Lung (tissue), 12 donors: Measurements from ENCODE around the gene AQP12B. TPM values are rescaled to one million over a fixed set of nuclear protein-coding genes. Genes with fewer than 3 reads are reported as not detected.

Experiments used
- ATAC-seq: fragments of 200-7000 bp; cut with Tn5 transposase; one replicate; pipeline ENCODE4 v1.9.1; 2020; ENCODE audit warnings: moderate number of reproducible peaks; ENCODE audit not compliant: insufficient read depth, low FRiP score
- DNase-seq, 3 donors: peaks; one replicate each; pipeline ENCODE4 v3.0.0-alpha.2; 2013 to 2017
- H3K27ac ChIP-seq, 2 donors: one replicate each; pipeline ENCODE4 v1.5.1; 2013; ENCODE audit warnings: mild to moderate bottlenecking in 2 of 2, moderate library complexity in 2 of 2, control low read depth in 1 of 2, inconsistent platforms in 1 of 2, low read depth in 1 of 2, low read length in 1 of 2
- H3K27me3 ChIP-seq, 3 donors: one replicate each; pipeline ENCODE4 v1.5.1; 2013; ENCODE audit warnings: low read length in 2 of 3; ENCODE audit not compliant: control insufficient read depth in 3 of 3, insufficient read depth in 3 of 3
- H3K36me3 ChIP-seq, 4 donors: one replicate each; pipeline ENCODE4 v1.5.1; 2013; ENCODE audit warnings: low read length in 4 of 4, mild to moderate bottlenecking in 1 of 4, moderate library complexity in 1 of 4; ENCODE audit not compliant: control insufficient read depth in 4 of 4, insufficient read depth in 4 of 4
- H3K4me1 ChIP-seq, 5 donors: one replicate each; pipeline ENCODE4 v1.5.1; 2013; ENCODE audit warnings: low read length in 5 of 5, mild to moderate bottlenecking in 2 of 5, moderate library complexity in 1 of 5; ENCODE audit not compliant: control insufficient read depth in 5 of 5, insufficient read depth in 5 of 5
- H3K4me3 ChIP-seq: one replicate; pipeline ENCODE4 v1.5.1; 2013; ENCODE audit warnings: mild to moderate bottlenecking, control low read depth, moderate library complexity
- H3K9ac ChIP-seq, 2 donors: one replicate each; pipeline ENCODE4 v1.5.1; 2013; ENCODE audit warnings: low read length in 2 of 2, control low read depth in 1 of 2; ENCODE audit not compliant: insufficient read depth in 1 of 2
- H3K9me3 ChIP-seq, 4 donors: one replicate each; pipeline ENCODE4 v1.5.1; 2013; ENCODE audit warnings: low read length in 3 of 4, mild to moderate bottlenecking in 1 of 4, moderate library complexity in 1 of 4; ENCODE audit not compliant: control insufficient read depth in 4 of 4, insufficient read depth in 3 of 4
- WGBS, 2 donors: extraction: QIAGEN DNeasy Blood & Tissue Kit; methylation state at CpG; one replicate each; pipeline ENCODE4 v1.1.7; 2013; 5-methylcytosine and 5-hydroxymethylcytosine counted together
- polyA plus RNA-seq, 2 donors: library from polyadenylated mRNA; stranded (reverse); fragments of 200-250 nt; gene quantifications; one replicate each; pipeline ENCODE4 v1.2.1, GENCODE V29; 2013
- total RNA-seq, 2 donors: library from RNA; depleted of rRNA in 1 of 2; stranded (reverse); fragments of >200 nt in 1 of 2; gene quantifications; one replicate each; pipeline ENCODE4 v1.2.1, GENCODE V29; 2014 to 2021
- TF ChIP-seq, protein P1 (sequence below): IDR thresholded peaks from 2 replicates; pipeline ENCODE4 v1.5.1; 2012; ENCODE audit warnings: mild to moderate bottlenecking; ENCODE audit errors: control extremely low read depth, extremely low read depth
- donor health status: control.
- donor health status: control.
- donor health status: Bipolar disorder and iron deficiency.
- donor health status: healthy.
- donor health status: DM: yes; HTN: yes; CAD: no.

The AQP12B gene
- total and polyA plus RNA-seq, 4 donors, result 0.15 TPM; not detected in 3

DNA sequence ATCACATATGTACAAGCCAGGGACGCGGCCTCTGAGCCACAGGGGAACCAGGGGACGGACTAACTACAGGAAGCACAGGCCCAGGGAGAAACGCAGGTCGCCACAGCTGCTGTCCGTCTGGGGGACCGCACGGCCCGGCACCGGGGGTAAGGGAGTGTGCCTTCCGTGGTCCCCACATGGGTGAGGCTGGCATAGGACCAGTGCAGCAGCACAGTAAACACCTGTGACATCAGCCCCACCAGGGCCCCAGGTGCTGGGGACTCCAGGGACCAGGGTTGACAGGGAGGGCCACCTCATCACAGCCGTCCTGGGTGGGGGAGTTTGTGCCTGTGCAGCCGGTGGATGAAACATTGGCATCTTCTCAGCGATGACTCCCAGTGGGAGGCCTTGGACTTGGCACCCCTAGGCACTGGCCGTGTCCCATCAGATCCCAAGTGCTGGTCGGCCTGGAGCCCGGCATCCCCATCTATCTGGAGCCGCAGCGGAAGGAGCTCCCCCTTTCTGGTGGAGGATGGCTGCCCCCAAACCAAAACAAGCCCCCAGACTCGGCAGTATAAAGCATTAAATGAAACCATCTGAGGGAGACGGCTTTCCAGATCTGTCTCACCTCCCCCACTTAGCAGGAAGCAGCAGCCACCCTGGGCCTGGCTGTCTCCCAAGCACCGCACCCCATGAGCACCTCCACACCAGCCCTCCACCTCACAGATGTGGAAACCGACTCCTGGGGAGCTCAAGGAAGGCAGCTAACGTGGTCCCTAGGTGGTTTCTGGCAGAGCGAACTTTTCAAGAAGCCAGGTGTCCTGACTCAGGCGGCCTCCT lies 31.5 kb upstream of the AQP12B start:
- TF ChIP-seq, protein P1, sequence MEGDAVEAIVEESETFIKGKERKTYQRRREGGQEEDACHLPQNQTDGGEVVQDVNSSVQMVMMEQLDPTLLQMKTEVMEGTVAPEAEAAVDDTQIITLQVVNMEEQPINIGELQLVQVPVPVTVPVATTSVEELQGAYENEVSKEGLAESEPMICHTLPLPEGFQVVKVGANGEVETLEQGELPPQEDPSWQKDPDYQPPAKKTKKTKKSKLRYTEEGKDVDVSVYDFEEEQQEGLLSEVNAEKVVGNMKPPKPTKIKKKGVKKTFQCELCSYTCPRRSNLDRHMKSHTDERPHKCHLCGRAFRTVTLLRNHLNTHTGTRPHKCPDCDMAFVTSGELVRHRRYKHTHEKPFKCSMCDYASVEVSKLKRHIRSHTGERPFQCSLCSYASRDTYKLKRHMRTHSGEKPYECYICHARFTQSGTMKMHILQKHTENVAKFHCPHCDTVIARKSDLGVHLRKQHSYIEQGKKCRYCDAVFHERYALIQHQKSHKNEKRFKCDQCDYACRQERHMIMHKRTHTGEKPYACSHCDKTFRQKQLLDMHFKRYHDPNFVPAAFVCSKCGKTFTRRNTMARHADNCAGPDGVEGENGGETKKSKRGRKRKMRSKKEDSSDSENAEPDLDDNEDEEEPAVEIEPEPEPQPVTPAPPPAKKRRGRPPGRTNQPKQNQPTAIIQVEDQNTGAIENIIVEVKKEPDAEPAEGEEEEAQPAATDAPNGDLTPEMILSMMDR, result no peak
- DNase-seq (no peak), ATAC-seq (no peak)
- Histone ChIP-seq H3K9me3 (no peaks in the 10 kb centered on the region), H3K4me3 (no peak overlapping the region), H3K27ac (no peak overlapping the region), H3K4me1 (no peaks in the 10 kb centered on the region), H3K9ac (no peak overlapping the region), H3K27me3 (peaks cover 0 to 2% (median 0%) of the 10 kb centered on the region in 3 donors), H3K36me3 (no peaks in the 10 kb centered on the region)
- WGBS, 2 donors, result 83 to 88% methylated on average over 22 to 26 of the region's 26 CpGs

DNA sequence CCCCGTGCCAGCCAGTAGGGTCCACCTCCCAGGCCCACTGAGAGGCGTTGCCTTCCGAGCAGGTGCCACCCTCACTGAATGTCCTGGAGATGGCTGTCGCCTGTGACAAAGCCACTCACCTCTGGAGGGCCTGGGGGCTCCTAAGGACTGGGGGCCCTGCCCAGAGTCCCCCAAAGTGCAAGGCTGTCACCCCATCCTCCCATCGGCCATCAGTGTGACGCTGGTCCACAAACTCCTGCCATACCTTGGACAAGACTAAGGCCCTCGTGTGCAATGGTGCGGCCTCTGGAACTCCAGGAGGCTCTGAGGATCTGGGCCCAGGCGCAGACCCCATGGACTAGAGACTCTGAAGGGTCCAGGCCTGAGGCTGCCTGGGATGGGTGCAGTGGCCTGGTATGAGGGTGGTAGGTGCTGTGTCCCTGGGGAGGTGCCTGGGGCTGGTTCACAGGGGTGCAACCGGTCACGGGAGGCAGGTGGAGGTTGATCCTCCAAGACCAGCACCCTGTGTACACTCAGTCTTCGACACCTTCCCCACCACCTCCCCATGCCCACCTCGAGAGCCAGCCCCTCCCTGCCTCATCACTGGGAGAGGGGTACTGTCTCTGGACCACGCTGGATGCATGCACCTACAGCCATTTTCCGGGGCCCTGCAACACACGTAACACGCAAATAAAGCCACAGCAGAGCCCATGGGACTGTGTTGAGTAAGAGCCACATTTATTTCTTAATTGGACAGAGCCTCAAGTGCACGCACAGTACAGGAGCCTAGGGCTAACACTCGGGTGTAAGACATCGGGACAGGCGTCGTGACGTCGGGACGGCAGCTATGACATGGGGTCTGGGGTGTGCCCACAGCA lies 30.6 kb upstream of the AQP12B start:
- peaks cover 0 to 2% (median 0%) of the 10 kb centered on the region in 3 donors for H3K27me3 ChIP-seq
- ATAC-seq, result no peak

DNA sequence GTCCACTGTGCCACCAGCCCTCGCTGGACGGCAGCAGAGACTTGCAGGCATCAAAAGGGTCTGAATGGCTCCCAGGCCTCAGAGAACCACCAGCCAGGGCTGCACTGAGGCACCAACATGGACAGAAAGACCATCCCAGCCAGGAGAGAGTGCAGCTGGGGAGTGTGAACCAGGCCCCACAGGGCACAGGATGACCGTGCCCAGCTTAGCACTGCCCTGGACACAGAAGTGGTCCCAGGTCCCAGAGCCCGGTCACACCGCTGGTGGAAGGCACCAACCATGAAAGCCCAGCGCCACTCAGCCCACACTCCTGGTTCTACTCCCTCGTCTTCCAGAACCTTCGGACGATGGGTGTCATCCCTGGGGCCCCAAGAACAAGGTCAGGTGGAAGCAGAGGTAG lies 29.4 kb upstream of the AQP12B start:
- WGBS, 2 donors, result 89 to 95% methylated on average over 9 of the region's 9 CpGs

More for the DNA sequence above, 30.6 kb upstream of the AQP12B start:
- H3K4me1 ChIP-seq, result no peaks in the 10 kb centered on the region
- H3K9ac ChIP-seq, result no peak overlapping the region
- no peaks in the 10 kb centered on the region for H3K9me3 ChIP-seq
- TF ChIP-seq, protein P1, result no peak
- no peak overlapping the region for H3K4me3 ChIP-seq
- H3K36me3 ChIP-seq, result no peaks in the 10 kb centered on the region
- WGBS, 2 donors, result 88 to 93% methylated on average over 25 of the region's 25 CpGs
- H3K27ac ChIP-seq, result no peak overlapping the region
- DNase-seq, result no peak

More for the DNA sequence above, 29.4 kb upstream of the AQP12B start:
- no peak for DNase-seq
- no peak overlapping the region for H3K27ac ChIP-seq
- no peak overlapping the region for H3K4me3 ChIP-seq
- no peaks in the 10 kb centered on the region for H3K4me1 ChIP-seq
- peaks cover 0 to 2% (median 0%) of the 10 kb centered on the region in 3 donors for H3K27me3 ChIP-seq
- ATAC-seq, result no peak
- TF ChIP-seq, protein P1, result no peak
- no peaks in the 10 kb centered on the region for H3K9me3 ChIP-seq
- H3K9ac ChIP-seq, result no peak overlapping the region
- H3K36me3 ChIP-seq, result no peaks in the 10 kb centered on the region
